A549 (cell line): Measurements from ENCODE around the gene RBMS3.

Experiments used
- CBX2 ChIP-seq: fragments of 200-600 bp; sonication (generic); IDR thresholded peaks from 2 replicates; pipeline ENCODE4 v1.6.1; 2016; ENCODE audit warnings: low read depth, mild to moderate bottlenecking, borderline replicate concordance
- JUN ChIP-seq, 2 experiments: fragments of >200 bp; sonication (Bioruptor Twin); formaldehyde crosslinking; IDR thresholded peaks; 2 replicates in 1 of 2; 3 replicates in 1 of 2; pipeline ENCODE4 v1.6.1; 2016 to 2017
- POLR2A ChIP-seq: IDR thresholded peaks from 2 replicates; pipeline ENCODE4 v1.6.1; 2012; ENCODE audit warnings: mild to moderate bottlenecking, low read length
- TFCP2L1 ChIP-seq: fragments of 250-450 bp; sonication (Bioruptor Pico); IDR thresholded peaks from 2 replicates; pipeline ENCODE4 v1.5.0; 2021; ENCODE audit warnings: mild to moderate bottlenecking
- TF ChIP-seq, protein P1 (sequence below): fragments of >200 bp; sonication (Bioruptor Twin); formaldehyde crosslinking; IDR thresholded peaks from 3 replicates; pipeline ENCODE4 v1.5.1; 2016

- TF ChIP-seq, protein P1, sequence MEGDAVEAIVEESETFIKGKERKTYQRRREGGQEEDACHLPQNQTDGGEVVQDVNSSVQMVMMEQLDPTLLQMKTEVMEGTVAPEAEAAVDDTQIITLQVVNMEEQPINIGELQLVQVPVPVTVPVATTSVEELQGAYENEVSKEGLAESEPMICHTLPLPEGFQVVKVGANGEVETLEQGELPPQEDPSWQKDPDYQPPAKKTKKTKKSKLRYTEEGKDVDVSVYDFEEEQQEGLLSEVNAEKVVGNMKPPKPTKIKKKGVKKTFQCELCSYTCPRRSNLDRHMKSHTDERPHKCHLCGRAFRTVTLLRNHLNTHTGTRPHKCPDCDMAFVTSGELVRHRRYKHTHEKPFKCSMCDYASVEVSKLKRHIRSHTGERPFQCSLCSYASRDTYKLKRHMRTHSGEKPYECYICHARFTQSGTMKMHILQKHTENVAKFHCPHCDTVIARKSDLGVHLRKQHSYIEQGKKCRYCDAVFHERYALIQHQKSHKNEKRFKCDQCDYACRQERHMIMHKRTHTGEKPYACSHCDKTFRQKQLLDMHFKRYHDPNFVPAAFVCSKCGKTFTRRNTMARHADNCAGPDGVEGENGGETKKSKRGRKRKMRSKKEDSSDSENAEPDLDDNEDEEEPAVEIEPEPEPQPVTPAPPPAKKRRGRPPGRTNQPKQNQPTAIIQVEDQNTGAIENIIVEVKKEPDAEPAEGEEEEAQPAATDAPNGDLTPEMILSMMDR = no peak
- TF ChIP-seq POLR2A (no peak), TFCP2L1 (CRISPR knock-in tag) (no peak), JUN (IDR thresholded peaks at IDR 0.05) (no peak), CBX2 (no peak)
These were observed 480.6 kb downstream of the RBMS3 start for GRCh38 chr3:29761517-29761916.
